Fibroblast of mammary gland (primary cell): ENCODE results near the gene S100A9.

ENCODE experiments used
- DNase-seq: peaks from one replicate; pipeline ENCODE4 v3.0.0-alpha.2; 2010; ENCODE audit warnings: low read depth
- H3K4me3 ChIP-seq: 2 replicates; pipeline ENCODE4 v1.5.1; 2011; ENCODE audit warnings: low read depth, mild to moderate bottlenecking, low read length, moderate library complexity; ENCODE audit not compliant: control insufficient read depth
- TF ChIP-seq, protein P1 (sequence below): conservative IDR thresholded peaks from 2 replicates; pipeline ENCODE4 v1.5.1; 2011; ENCODE audit warnings: low read depth, low read length, inconsistent platforms; ENCODE audit not compliant: control insufficient read depth, insufficient read depth

S100A9 gene

DNA sequence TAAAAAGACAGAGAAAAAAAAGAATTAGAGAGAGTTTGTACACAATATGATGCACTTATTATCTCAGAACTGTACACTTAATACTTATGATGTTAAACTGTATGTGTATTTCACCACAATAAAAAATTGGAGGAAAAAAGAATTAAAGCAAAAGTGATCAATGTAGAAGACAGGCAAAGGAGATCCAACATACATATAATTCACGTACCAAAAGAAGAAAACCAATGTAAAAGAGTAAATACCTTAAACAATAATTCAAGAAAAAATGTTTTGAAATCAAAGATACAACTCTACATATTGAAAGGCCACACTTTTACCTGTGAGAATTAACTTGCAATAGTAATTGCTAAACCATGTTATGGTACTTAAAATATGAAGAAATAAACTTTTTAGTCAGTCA is 35.1 kb upstream of the S100A9 start:
- DNase-seq = no peak
- TF ChIP-seq, protein P1, sequence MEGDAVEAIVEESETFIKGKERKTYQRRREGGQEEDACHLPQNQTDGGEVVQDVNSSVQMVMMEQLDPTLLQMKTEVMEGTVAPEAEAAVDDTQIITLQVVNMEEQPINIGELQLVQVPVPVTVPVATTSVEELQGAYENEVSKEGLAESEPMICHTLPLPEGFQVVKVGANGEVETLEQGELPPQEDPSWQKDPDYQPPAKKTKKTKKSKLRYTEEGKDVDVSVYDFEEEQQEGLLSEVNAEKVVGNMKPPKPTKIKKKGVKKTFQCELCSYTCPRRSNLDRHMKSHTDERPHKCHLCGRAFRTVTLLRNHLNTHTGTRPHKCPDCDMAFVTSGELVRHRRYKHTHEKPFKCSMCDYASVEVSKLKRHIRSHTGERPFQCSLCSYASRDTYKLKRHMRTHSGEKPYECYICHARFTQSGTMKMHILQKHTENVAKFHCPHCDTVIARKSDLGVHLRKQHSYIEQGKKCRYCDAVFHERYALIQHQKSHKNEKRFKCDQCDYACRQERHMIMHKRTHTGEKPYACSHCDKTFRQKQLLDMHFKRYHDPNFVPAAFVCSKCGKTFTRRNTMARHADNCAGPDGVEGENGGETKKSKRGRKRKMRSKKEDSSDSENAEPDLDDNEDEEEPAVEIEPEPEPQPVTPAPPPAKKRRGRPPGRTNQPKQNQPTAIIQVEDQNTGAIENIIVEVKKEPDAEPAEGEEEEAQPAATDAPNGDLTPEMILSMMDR = no peak
- no peak overlapping the region for H3K4me3 ChIP-seq

DNA sequence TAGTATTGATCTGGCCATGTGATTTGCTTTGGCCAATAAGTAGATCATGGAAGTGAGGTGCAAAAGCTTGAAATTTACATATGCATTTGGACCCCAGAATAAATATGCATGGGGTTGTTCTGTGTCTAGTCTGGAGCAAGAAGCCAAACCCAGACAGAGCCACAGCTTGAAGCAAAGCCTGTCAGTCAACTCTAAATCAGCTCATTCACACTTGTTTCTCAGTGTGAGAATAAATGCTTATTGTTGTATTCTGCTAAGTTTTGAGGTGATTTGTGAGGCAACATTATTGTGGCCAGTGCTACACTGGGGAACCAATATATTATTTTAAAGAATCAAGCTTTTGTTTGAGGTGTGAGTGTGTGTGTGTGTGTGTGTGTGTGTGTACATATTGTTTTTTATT is 32.7 kb upstream of the S100A9 start:
- no peak overlapping the region for H3K4me3 ChIP-seq
- no peak for DNase-seq
- TF ChIP-seq, protein P1 = no peak

DNA sequence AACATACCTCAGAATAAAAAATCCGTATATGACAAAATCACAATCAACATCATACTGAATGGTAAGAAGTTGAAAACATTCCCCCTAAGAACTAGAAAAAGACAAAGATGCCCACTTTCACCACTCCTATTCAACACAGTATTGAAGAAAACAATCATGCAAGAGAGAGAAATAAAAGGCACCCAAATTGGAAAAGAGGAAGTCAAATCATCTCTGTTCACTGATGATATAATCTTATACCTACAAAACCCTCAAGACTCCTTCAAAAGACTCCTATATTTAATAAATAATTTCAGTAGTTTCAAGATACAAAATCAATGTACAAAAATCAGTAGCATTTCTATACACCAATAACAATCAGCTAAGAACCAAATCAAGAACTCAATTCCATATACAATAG is 23.8 kb upstream of the S100A9 start:
- DNase-seq = no peak
- no peak overlapping the region for H3K4me3 ChIP-seq
- TF ChIP-seq, protein P1 = no peak

DNA sequence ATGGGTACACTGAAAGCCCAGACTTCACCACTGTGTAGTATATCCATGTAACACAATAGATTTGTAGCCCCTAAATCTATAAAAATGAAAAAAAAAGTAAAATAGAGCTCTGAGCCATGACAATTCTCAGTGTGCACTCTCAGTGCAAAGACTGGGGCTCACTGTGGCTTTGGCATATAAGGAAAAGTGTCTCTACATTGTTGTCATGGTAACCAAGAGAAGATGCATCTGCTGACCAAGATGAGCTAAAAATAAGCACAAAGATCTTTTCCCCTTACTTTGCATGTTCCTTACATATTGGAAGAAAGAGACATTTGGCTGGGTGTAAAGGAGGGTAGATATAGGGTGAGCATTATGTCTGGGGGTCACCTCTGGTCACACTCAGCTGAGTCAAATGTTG is 21.0 kb upstream of the S100A9 start:
- H3K4me3 ChIP-seq = no peak overlapping the region
- no peak for DNase-seq
- TF ChIP-seq, protein P1 = no peak

DNA sequence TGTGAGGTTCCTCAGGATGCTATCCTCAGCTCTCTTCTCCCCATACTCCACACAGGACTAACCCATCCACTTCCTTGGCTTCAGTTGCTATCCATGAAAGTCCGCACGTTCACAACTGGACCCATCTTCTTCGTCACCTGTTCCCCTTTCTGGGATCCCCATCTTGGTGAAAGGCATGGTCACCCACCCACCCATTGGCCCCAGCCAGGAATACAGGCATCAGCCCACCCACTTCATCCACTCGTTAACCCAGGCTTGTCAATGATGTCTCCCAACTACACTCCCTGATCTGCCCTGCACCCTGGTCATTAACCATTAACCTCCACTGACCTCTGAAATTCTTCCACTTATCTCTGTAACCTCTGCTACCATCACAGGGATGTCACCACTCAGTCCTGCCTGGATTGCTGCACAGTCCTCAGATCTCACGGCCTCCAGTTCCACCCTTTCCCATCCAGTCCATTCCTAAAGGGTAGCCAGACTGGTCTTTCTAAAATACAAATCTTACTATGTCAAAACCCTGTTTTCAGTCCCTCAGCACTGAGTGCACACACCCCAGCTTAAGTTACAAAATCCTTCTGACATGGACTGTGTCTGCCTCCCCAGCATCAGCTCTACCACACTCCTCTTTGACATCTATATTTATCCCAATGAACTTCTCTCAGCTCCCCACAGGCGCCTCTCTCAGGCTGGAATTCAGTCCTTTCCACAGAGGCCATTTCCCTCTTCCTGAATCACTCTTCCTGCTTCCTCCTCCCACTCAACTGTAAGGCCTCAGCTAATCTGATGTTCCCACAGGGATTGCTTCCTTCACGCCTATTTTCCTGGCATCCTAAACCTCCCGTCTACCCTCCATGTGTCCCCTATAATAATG is 19.4 kb upstream of the S100A9 start:
- H3K4me3 ChIP-seq = no peak overlapping the region
- TF ChIP-seq, protein P1 = no peak
- no peak for DNase-seq

DNA sequence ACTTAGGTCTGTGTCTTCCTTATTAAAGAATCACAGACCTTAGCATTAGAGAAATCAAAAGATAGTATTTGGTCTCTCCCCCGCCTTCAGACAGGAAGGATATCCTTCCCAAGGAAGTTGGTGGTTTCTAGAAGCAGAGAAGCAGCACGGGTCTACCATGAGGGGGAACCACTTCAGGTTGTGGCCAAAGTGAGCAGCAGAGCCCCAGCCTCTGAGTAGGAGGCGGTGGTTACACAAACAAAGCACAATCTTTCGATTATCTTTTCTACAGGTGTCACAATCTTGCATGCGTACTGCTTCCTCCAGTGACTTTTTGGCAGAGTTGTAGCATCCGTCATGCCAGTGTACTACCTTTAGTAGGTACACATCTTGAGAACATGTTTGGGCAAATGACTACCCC is 17.9 kb upstream of the S100A9 start:
- no peak for DNase-seq
- no peak overlapping the region for H3K4me3 ChIP-seq
- TF ChIP-seq, protein P1 = no peak

DNA sequence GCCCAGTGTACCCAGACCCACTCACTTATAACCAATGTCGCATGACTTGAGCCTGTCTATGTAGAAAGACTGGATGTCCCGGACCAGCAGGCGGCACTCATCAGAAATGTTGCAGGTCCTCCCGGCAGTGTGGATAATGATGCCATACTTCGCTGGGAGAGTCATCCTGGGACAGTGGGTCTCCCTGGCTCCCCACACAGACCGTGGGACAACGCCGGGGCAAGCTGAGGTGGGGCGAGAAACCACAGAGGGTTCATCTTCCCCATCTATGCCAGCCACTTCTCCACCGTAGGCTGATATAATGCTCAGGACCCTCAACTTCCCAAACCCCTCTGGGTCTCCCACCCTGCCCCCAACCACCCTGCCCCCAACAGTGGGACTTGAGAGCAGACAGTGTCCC is 17.3 kb upstream of the S100A9 start:
- no peak for DNase-seq
- TF ChIP-seq, protein P1 = no peak

More for the DNA sequence above, 17.3 kb upstream of the S100A9 start:
- H3K4me3 ChIP-seq = no peak overlapping the region
